Measurements from ENCODE around the gene USP40.

Gene USP40

DNA sequence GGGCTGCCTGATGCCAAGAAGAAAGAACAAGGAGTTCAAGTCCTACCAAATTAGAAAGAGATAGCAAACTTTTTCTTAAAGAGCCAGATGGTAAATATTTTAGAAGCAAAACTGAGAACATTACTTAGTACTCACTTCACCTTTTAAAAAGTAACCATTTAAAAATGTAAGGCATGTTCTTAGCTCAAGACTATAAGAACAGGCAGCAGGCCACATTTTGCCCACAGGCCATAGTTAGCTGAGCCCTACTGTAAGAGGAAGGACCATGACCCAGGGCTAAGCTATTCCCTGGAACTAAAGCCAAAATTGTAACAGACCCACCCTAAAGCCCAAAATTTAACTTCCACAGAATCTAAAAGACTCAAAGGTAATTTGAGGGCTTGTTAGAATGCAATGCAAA lies 31.3 kb downstream of the USP40 start:
- Histone ChIP-seq H4K5ac (ENCODE audit: low read length) (no peak overlapping the region), H3K79me2 (ENCODE audit: control insufficient read depth, insufficient read depth, low read length) (no peaks in the 10 kb centered on the region), H3K9ac (ENCODE audit: low read length) (no peak overlapping the region), H3K4me1 (ENCODE audit: control insufficient read depth, low read depth, low read length) (no peaks in the 10 kb centered on the region), H3K27ac (ENCODE audit: low read depth, low read length) (no peak overlapping the region), H3K18ac (ENCODE audit: low read length) (no peak overlapping the region), H3K4ac (ENCODE audit: low read depth, low read length) (no peak overlapping the region), H4K8ac (ENCODE audit: low read depth, low read length) (no peak overlapping the region), H3K79me1 (ENCODE audit: low read length) (no peaks in the 10 kb centered on the region), H2BK5ac (ENCODE audit: low read length) (no peak overlapping the region), H2AK5ac (ENCODE audit: low read length) (no peak overlapping the region), H3K36me3 (ENCODE audit: control insufficient read depth, insufficient read depth, low read length) (no peaks in the 10 kb centered on the region), H3K23ac (ENCODE audit: low read length) (no peak overlapping the region), H2BK120ac (ENCODE audit: low read depth, low read length) (no peak overlapping the region), H3K27me3 (ENCODE audit: insufficient read depth, low read length, poor library complexity) (no peaks in the 10 kb centered on the region), H3K4me3 (ENCODE audit: low read length) (no peak overlapping the region), H3K56ac (ENCODE audit: low read length) (no peak overlapping the region), H2BK15ac (replicated peaks; ENCODE audit: low read depth) (no peak overlapping the region), H3K4me2 (ENCODE audit: low read length) (no peak overlapping the region)
- no peak for DNase-seq

DNA sequence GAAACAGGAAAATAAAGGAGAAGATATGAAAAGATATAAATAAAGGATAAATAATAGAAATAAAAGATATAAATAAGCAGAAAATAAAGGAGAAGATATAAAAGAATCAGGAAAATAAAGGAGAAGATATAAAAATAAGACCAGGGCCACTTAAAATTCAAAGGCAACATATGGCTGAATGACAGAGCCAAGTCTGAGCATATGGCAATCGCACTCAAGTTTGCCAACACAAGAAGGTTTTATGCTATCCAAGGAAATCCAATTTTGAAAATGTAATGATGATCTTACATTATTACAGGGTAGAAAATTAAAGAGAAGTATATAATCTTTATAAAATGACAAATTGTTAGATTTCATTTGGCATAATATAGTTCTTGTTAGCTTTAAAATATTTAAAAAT lies 33.6 kb downstream of the USP40 start:
- Histone ChIP-seq H2BK5ac (ENCODE audit: low read length) (no peak overlapping the region), H3K27me3 (ENCODE audit: insufficient read depth, low read length, poor library complexity) (no peaks in the 10 kb centered on the region), H3K4me3 (ENCODE audit: low read length) (no peak overlapping the region), H3K56ac (ENCODE audit: low read length) (no peak overlapping the region), H3K36me3 (ENCODE audit: control insufficient read depth, insufficient read depth, low read length) (no peaks in the 10 kb centered on the region), H4K8ac (ENCODE audit: low read depth, low read length) (no peak overlapping the region), H3K23ac (ENCODE audit: low read length) (no peak overlapping the region), H3K79me2 (ENCODE audit: control insufficient read depth, insufficient read depth, low read length) (no peaks in the 10 kb centered on the region), H3K79me1 (ENCODE audit: low read length) (no peaks in the 10 kb centered on the region), H2BK120ac (ENCODE audit: low read depth, low read length) (no peak overlapping the region), H2BK15ac (replicated peaks; ENCODE audit: low read depth) (no peak overlapping the region), H3K4ac (ENCODE audit: low read depth, low read length) (no peak overlapping the region), H2AK5ac (ENCODE audit: low read length) (no peak overlapping the region), H3K9ac (ENCODE audit: low read length) (no peak overlapping the region), H3K18ac (ENCODE audit: low read length) (no peak overlapping the region), H3K4me1 (ENCODE audit: control insufficient read depth, low read depth, low read length) (no peaks in the 10 kb centered on the region), H3K4me2 (ENCODE audit: low read length) (no peak overlapping the region), H3K27ac (ENCODE audit: low read depth, low read length) (no peak overlapping the region), H4K5ac (ENCODE audit: low read length) (no peak overlapping the region)
- WGBS (ENCODE audit: extremely low coverage, insufficient coverage, low lambda C conversion rate) = no CpG with 5 or more reads among the region's 1 CpG
- DNase-seq = no peak

GRCh38 chr2:233531955-233532354 lies 34.6 kb downstream of the USP40 start:
- Histone ChIP-seq H2AK5ac (ENCODE audit: low read length) (no peak overlapping the region), H3K4me3 (ENCODE audit: low read length) (no peak overlapping the region), H2BK15ac (replicated peaks; ENCODE audit: low read depth) (no peak overlapping the region)

GRCh38 chr2:233530381-233530780 lies 36.2 kb downstream of the USP40 start:
- Histone ChIP-seq H4K5ac (ENCODE audit: low read length) (no peak overlapping the region), H3K27ac (ENCODE audit: low read depth, low read length) (no peak overlapping the region), H3K36me3 (ENCODE audit: control insufficient read depth, insufficient read depth, low read length) (no peaks in the 10 kb centered on the region), H3K79me1 (ENCODE audit: low read length) (no peaks in the 10 kb centered on the region), H4K8ac (ENCODE audit: low read depth, low read length) (no peak overlapping the region), H3K4me3 (ENCODE audit: low read length) (no peak overlapping the region), H3K9ac (ENCODE audit: low read length) (no peak overlapping the region), H3K27me3 (ENCODE audit: insufficient read depth, low read length, poor library complexity) (no peaks in the 10 kb centered on the region), H3K4ac (ENCODE audit: low read depth, low read length) (no peak overlapping the region), H3K4me2 (ENCODE audit: low read length) (no peak overlapping the region), H2BK5ac (ENCODE audit: low read length) (no peak overlapping the region), H2AK5ac (ENCODE audit: low read length) (no peak overlapping the region), H3K4me1 (ENCODE audit: control insufficient read depth, low read depth, low read length) (no peaks in the 10 kb centered on the region), H2BK120ac (ENCODE audit: low read depth, low read length) (no peak overlapping the region), H3K23ac (ENCODE audit: low read length) (no peak overlapping the region), H3K79me2 (ENCODE audit: control insufficient read depth, insufficient read depth, low read length) (no peaks in the 10 kb centered on the region), H3K18ac (ENCODE audit: low read length) (no peak overlapping the region), H3K56ac (ENCODE audit: low read length) (no peak overlapping the region), H2BK15ac (replicated peaks; ENCODE audit: low read depth) (no peak overlapping the region)
- DNase-seq = no peak
- no CpG with 5 or more reads among the region's 1 CpG for WGBS (ENCODE audit: extremely low coverage, insufficient coverage, low lambda C conversion rate)

More at GRCh38 chr2:233531955-233532354, 34.6 kb downstream of the USP40 start:
- Histone ChIP-seq H2BK120ac (ENCODE audit: low read depth, low read length) (no peak overlapping the region), H3K27ac (ENCODE audit: low read depth, low read length) (no peak overlapping the region), H3K18ac (ENCODE audit: low read length) (no peak overlapping the region), H4K8ac (ENCODE audit: low read depth, low read length) (no peak overlapping the region), H3K4me1 (ENCODE audit: control insufficient read depth, low read depth, low read length) (no peaks in the 10 kb centered on the region), H3K9ac (ENCODE audit: low read length) (no peak overlapping the region), H3K27me3 (ENCODE audit: insufficient read depth, low read length, poor library complexity) (no peaks in the 10 kb centered on the region), H3K56ac (ENCODE audit: low read length) (no peak overlapping the region), H3K4me2 (ENCODE audit: low read length) (no peak overlapping the region), H2BK5ac (ENCODE audit: low read length) (no peak overlapping the region), H3K36me3 (ENCODE audit: control insufficient read depth, insufficient read depth, low read length) (no peaks in the 10 kb centered on the region), H3K79me1 (ENCODE audit: low read length) (no peaks in the 10 kb centered on the region), H4K5ac (ENCODE audit: low read length) (no peak overlapping the region), H3K23ac (ENCODE audit: low read length) (no peak overlapping the region), H3K79me2 (ENCODE audit: control insufficient read depth, insufficient read depth, low read length) (no peaks in the 10 kb centered on the region), H3K4ac (ENCODE audit: low read depth, low read length) (no peak overlapping the region)
- DNase-seq = peak; percentile 25
- WGBS (ENCODE audit: extremely low coverage, insufficient coverage, low lambda C conversion rate) = no CpG with 5 or more reads among the region's 6 CpGs

DNA sequence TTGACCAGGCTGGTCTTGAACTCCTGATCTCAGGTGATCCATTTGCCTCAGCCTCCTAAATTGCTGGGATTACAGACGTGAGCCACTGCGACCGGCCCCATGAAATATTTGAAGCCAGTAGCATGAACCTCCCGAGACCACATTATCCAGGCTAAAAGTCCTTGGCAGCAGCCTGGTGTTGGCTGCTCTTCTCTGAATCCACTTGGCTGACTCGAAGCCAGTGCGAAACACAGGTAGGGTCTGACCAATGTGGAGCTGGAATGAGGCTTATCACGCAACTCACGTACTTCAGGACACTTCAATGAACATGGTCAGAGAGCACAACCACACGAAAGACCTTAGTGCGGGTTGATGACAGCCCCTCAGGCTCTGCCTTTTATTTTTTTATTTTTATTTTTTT lies 38.4 kb downstream of the USP40 start:
- no peak overlapping the region for H4K8ac ChIP-seq (ENCODE audit: low read depth, low read length)
- no peak overlapping the region for H3K18ac ChIP-seq (ENCODE audit: low read length)
- no peak overlapping the region for H3K9ac ChIP-seq (ENCODE audit: low read length)
- no peak for DNase-seq
- H2AK5ac ChIP-seq (ENCODE audit: low read length) = no peak overlapping the region
- no peak overlapping the region for H2BK120ac ChIP-seq (ENCODE audit: low read depth, low read length)
- H3K4me1 ChIP-seq (ENCODE audit: control insufficient read depth, low read depth, low read length) = no peaks in the 10 kb centered on the region
- H3K79me1 ChIP-seq (ENCODE audit: low read length) = no peaks in the 10 kb centered on the region
- no peak overlapping the region for H2BK15ac ChIP-seq (replicated peaks; ENCODE audit: low read depth)
- no peak overlapping the region for H4K5ac ChIP-seq (ENCODE audit: low read length)
- no peak overlapping the region for H3K4ac ChIP-seq (ENCODE audit: low read depth, low read length)
- H3K36me3 ChIP-seq (ENCODE audit: control insufficient read depth, insufficient read depth, low read length) = no peaks in the 10 kb centered on the region
- no peak overlapping the region for H3K4me3 ChIP-seq (ENCODE audit: low read length)
- no peak overlapping the region for H3K23ac ChIP-seq (ENCODE audit: low read length)
- no peak overlapping the region for H3K27ac ChIP-seq (ENCODE audit: low read depth, low read length)
- H3K56ac ChIP-seq (ENCODE audit: low read length) = no peak overlapping the region
- WGBS (ENCODE audit: extremely low coverage, insufficient coverage, low lambda C conversion rate) = no CpG with 5 or more reads among the region's 10 CpGs
- H3K27me3 ChIP-seq (ENCODE audit: insufficient read depth, low read length, poor library complexity) = no peaks in the 10 kb centered on the region
- no peak overlapping the region for H2BK5ac ChIP-seq (ENCODE audit: low read length)
- no peaks in the 10 kb centered on the region for H3K79me2 ChIP-seq (ENCODE audit: control insufficient read depth, insufficient read depth, low read length)
- no peak overlapping the region for H3K4me2 ChIP-seq (ENCODE audit: low read length)

DNA sequence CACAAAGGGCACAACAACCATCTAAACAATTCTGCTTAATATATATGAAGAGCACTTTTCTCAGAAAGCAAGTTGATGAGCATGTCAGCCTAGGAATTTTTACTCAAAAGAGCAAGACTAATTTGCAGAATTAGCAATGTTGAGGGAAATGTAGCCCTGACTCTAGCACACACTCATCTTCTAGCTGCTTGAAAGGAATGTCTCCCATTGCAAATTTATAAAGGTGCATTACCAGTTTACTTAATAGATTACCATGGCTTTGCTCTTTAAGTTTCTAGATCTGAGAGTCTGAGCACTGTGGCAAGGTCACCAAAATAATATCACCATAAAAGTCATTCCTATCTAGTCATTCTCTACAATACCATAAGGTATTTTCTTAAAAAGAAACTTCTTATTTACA lies 40.8 kb downstream of the USP40 start:
- H4K8ac ChIP-seq (ENCODE audit: low read depth, low read length) = no peak overlapping the region
- H3K4me1 ChIP-seq (ENCODE audit: control insufficient read depth, low read depth, low read length) = no peaks in the 10 kb centered on the region
- no peaks in the 10 kb centered on the region for H3K79me2 ChIP-seq (ENCODE audit: control insufficient read depth, insufficient read depth, low read length)
- H3K18ac ChIP-seq (ENCODE audit: low read length) = no peak overlapping the region
- no peak overlapping the region for H2AK5ac ChIP-seq (ENCODE audit: low read length)
- H3K4ac ChIP-seq (ENCODE audit: low read depth, low read length) = no peak overlapping the region
- no peaks in the 10 kb centered on the region for H3K79me1 ChIP-seq (ENCODE audit: low read length)
- H4K5ac ChIP-seq (ENCODE audit: low read length) = no peak overlapping the region
- no peak overlapping the region for H3K56ac ChIP-seq (ENCODE audit: low read length)
- no peak overlapping the region for H3K23ac ChIP-seq (ENCODE audit: low read length)
- H3K4me3 ChIP-seq (ENCODE audit: low read length) = no peak overlapping the region
- H3K9ac ChIP-seq (ENCODE audit: low read length) = no peak overlapping the region
- no peaks in the 10 kb centered on the region for H3K27me3 ChIP-seq (ENCODE audit: insufficient read depth, low read length, poor library complexity)
- no peak overlapping the region for H2BK120ac ChIP-seq (ENCODE audit: low read depth, low read length)
- H2BK5ac ChIP-seq (ENCODE audit: low read length) = no peak overlapping the region
- no peak for DNase-seq
- H2BK15ac ChIP-seq (replicated peaks; ENCODE audit: low read depth) = no peak overlapping the region
- no peaks in the 10 kb centered on the region for H3K36me3 ChIP-seq (ENCODE audit: control insufficient read depth, insufficient read depth, low read length)
- no peak overlapping the region for H3K27ac ChIP-seq (ENCODE audit: low read depth, low read length)
- H3K4me2 ChIP-seq (ENCODE audit: low read length) = no peak overlapping the region

Data from mesendoderm (in vitro differentiated cells).